HG03045 (cell line): ENCODE data around the gene KIF18A.
"Not testable (repeated sequence)": the region's sequence is repeated elsewhere in the genome, so short reads cannot be mapped to it uniquely, and the experiment has no call there.

Experiments used
- ATAC-seq: cut with Tn5 transposase; IDR thresholded peaks from one replicate; pipeline ENCODE4 v1.9.1; 2021; ENCODE audit warnings: mild to moderate bottlenecking, moderate library complexity; ENCODE audit not compliant: unreplicated experiment

The KIF18A gene

GRCh38 chr11:28107191-28107749 is 686 bp downstream of the KIF18A start:
- no peak for ATAC-seq

- ATAC-seq: no peak
Observed at GRCh38 chr11:28106353-28107043, 1.5 kb downstream of the KIF18A start.

- no peak for ATAC-seq
Observed at GRCh38 chr11:28105869-28106268, 2.1 kb downstream of the KIF18A start.

- no peak for ATAC-seq
Observed at GRCh38 chr11:28104984-28105383, 3.0 kb downstream of the KIF18A start.

GRCh38 chr11:28104425-28104824 is 3.5 kb downstream of the KIF18A start:
- no peak for ATAC-seq

GRCh38 chr11:28102300-28102699 is 5.7 kb downstream of the KIF18A start:
- not testable (repeated sequence) for ATAC-seq

GRCh38 chr11:28100665-28101064 is 7.3 kb downstream of the KIF18A start:
- no peak for ATAC-seq

- ATAC-seq: no peak
Observed at GRCh38 chr11:28099715-28100114, 8.2 kb downstream of the KIF18A start.

GRCh38 chr11:28098257-28098656 is 9.7 kb downstream of the KIF18A start:
- ATAC-seq: no peak

GRCh38 chr11:28092786-28093185 is 15.2 kb downstream of the KIF18A start:
- ATAC-seq: no peak

- ATAC-seq: no peak
Observed at GRCh38 chr11:28090052-28090749, 17.8 kb downstream of the KIF18A start.

GRCh38 chr11:28089378-28089777 is 18.6 kb downstream of the KIF18A start:
- no peak for ATAC-seq

GRCh38 chr11:28087693-28088092 is 20.3 kb downstream of the KIF18A start:
- not testable (repeated sequence) for ATAC-seq

- not testable (repeated sequence) for ATAC-seq
Observed at GRCh38 chr11:28087192-28087591, 20.8 kb downstream of the KIF18A start.

- no peak for ATAC-seq
Observed at GRCh38 chr11:28086569-28086968, 21.4 kb downstream of the KIF18A start.

GRCh38 chr11:28083118-28083517 is 24.8 kb downstream of the KIF18A start:
- ATAC-seq: no peak

GRCh38 chr11:28077521-28077920 is 30.4 kb downstream of the KIF18A start:
- ATAC-seq: no peak

- no peak for ATAC-seq
Observed at GRCh38 chr11:28072321-28072720, 35.6 kb downstream of the KIF18A start.

- no peak for ATAC-seq
Observed at GRCh38 chr11:28071305-28071704, 36.7 kb downstream of the KIF18A start.

GRCh38 chr11:28058333-28058732 is 49.6 kb downstream of the KIF18A start:
- ATAC-seq: no peak

- ATAC-seq: no peak
Observed at GRCh38 chr11:28054821-28055220, 53.1 kb downstream of the KIF18A start.
